NCI-H2196 treated with DMSO at 0.1 percent for 48 hours (cell line): ENCODE data around the gene CFAP74.

ENCODE experiments used
- DNase-seq: peaks from one replicate; lab custom pipeline; 2025; ENCODE audit not compliant: unreplicated experiment; lab: John Stamatoyannopoulos, UW

Gene CFAP74, protein sequence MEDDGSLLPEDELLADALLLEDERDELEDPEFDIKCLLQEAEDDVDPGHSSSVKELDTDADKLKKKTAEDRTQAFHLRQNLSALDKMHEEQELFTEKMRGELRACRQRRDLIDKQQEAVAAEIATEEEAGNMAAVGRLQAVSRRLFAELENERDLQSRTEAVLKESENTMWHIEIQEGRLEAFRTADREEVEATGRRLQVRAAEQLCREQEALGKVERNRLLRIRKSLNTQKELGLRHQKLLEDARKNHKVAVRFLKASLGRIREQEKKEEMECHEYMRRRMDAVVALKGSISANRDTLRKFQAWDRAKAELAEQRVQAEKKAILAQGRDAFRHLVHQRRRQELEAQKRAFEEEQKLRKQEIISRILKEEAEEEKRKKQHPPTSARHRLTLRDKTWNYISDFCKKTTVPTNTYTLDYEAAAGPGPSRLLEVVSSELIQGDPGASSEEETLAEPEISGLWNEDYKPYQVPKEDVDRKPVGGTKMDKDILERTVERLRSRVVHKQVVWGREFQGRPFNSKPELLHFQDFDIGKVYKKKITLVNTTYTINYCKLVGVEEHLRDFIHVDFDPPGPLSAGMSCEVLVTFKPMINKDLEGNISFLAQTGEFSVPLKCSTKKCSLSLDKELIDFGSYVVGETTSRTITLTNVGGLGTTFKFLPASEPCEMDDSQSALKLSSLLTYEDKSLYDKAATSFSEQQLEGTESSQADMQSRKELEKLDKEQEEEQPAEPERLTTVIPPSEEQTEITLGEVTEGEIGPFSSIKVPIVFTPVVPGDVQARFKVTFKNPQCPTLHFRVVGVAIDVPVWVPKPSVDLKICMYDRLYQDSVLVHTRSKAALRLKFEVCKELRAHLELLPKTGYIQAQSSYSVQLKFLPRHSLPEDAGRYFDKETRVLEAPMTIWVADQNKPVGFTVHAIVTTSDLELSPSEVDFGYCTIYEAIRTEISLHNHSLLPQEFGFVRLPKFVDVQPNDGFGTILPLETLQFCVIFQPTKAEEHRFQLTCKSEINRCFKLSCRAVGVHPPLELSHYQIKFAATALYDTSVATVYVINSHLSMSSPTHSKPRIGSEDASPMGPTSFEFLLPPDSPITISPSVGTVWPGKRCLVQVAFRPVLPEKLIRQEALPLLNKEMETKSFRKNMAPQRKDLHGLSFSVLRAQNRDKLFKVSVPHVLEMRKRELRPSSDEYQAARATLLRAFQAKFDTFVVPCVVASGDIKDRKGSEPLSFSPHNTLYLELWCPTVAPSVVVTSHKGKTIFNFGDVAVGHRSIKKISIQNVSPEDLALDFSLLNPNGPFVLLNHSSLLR (N-terminal part only)

DNA sequence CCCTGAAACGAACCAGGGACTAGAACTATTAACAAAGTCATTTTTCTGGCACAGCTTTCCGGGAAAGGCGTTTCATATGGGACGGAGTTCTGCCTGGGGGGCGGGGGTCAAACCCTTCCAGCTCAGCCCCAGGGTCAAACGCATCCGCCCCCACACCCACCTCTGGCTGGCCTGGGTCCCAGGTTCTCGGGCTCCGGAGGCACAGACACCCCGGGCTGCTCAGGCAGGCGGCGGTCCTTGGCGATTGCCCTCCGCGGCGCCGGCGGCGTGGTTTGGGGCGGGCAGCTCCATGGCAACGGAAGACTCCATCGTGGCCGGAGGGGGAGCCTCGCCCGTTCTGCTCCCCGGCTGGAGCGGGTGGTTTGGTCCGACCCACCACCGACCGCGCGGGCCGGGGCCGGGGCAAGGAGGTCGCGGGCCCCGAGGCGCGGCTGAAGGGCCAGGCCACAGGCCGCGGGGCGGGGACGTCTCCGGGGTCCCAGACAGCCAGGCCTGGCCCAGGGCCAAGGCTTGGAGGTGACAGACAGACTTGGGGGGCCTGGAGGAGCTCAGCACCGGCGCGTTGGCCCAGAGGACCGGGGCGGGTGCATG lies at the start of gene CFAP74:
Gene CFAP74 (minus strand): TSS at position 246 of the 591 bp plus-strand sequence. CDS start 12,830 bp downstream, outside the sequence.
- peak; percentile 42 for DNase-seq

DNA sequence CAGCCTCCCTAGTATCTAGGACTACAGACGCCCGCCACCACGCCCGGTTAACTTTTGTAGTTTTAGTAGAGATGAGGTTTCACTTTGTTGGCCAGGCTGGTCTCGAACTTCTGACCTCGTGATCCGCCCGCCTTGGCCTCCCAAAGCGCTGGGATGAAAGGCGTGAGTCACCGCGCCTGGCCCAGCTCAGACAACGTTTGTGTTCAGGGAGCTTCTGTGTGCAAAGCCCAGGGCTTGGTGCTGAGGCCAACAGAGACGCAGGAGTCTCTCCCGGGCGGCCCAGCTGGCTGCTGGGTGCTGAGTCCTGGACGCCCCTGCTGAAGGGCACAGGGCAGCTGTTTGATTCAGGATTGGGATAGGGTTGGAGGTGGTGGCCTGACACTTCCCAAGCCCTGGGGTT lies 49.6 kb upstream of the CFAP74 start:
- DNase-seq: no peak

DNA sequence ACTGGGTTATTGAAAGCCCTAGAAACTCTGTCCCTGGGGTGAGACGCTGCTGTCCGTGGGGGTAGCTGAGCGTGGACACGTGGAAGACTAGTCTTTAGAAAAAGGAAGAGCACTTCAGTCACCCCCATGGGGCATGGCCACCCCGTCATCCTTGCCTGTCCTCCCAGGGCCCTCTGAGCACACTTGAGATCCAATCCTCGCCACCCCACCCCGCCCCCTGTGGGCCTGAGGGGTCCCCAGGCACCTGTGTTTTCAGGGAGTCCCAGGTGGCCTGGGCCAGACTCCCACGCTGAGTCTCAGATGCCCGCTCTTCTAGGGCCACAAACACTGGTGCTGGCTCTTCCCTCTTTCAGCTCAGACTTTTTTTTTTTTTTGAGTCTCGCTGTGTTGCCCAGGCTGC lies 49.2 kb upstream of the CFAP74 start:
- DNase-seq: no peak

DNA sequence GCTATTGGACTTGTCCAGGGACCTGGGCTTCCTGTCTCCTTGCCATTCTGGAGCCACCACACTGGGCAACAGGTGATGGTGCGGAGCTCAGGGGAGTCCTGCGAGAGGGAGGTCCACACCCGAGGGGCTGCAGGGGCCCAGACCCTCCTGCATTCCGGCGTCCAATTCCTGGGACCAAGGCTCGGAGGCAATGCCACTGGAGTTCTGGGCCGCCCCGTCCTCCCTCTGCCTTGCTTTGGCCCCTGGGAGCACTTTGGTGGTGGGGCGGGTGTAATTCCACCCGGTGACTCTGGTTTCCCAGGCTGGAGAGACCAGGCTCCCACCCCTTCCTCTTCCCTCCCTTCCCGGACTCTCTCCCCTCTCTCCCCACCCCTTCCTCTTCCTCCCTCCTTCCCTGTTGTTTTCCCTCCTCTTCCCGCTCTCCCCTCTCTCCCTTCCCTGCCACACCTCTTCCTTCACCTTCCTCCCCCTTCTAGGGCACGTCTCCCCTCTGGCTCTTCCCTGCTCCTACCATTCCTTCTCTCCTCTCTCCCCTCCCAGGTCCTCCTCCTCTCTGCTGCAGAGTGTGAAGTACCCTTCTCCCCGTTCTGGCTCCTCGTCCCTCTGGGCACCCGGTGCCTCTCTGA lies 48.6 kb upstream of the CFAP74 start:
- DNase-seq: no peak

DNA sequence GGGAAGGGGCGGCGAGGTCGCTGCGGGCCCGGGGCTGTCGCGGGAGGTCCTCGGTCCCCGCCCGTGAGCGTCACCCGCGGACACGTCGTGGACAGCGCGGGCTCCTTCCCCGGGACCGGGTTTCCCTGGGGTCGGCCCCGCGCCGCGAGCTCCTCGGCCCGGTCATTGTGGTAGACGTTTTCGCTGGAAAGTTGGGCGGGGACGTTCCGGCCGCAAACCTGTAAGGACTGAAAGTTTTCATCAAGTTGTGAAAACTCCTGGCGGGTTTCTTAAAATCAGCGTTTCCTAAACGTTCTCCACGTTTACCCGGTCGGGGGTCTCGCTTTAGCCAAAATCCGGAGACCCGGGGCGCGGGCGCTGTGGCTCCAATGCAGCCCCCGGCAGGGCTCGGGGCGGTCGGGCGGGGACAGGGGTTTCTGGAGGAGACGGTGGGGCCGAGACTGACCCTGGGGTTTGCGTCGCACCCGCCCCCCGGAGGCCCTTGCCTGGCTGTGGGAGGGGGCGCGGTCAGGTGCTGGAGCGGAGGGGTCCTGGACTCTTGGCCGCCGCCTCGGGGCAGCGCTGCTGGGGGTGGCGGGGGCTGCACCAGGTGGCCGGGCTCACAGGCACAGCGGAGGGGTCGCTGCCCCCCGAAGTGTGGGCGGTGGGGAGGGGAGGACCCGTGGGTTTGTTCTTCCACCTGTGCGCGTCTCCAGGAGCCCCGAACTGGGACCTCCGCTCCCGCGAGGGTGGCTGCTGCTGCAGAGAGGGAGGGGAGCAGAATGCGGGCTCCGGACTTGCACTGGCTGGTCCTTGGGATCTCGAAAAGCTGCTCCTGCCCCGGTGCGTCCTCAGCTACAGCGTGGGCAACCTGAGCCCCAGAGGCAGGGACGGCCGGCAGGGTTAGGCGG lies 47.5 kb upstream of the CFAP74 start:
- DNase-seq: no peak

DNA sequence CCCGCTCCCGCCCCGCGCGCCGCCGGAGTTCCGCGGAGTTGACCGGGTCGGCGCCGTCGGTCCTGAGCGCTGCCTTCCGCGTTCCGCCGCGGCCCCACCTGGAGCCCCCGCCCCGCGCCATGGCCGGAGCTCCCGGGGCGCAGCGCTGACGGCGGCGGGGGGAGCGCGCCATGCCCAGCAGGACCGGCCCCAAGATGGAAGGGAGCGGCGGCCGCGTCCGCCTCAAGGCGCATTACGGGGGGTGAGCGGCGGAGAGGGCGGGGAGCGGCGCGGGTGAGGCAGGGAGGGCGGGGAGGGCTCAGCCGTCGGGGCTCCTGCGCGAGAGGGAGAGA lies 46.8 kb upstream of the CFAP74 start:
- no peak for DNase-seq

DNA sequence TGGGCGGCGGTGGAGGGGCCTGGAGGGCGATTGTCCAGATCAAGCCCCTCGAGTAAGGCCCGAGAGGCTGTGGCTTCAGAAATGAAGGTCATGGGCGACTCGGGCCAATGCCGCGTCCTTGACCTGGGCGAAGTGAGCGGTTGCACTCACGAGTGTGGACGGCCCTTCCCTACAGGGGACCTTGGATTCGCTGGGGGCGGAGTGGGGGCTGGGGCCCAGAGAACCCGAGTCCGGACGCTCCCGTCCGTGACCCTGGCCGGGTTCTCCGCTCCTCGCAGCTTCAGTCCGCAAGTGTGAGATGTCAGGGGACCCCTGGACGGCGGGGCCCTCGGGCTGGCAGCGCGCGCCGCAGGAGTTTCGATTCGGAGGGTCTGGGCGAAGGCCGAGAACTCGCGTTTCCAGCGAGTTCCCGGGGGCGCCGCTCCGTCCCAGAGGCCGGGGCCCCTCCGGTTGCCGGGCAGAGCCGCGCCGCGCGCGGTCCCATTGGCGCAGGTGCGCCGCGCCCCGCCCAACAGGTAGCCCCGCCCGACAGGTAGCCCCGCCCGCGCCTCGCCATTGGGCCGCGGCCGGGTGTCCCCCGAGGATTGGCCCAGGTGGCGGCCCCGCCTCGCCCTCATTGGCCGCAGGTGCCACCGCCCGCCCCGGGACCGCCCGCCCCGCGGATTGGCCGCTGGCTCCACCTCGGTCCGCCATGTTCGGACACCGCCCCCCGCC lies 46.3 kb upstream of the CFAP74 start, which contains the start of gene PRKCZ:
Gene PRKCZ (plus strand): TSS at position 694 of the 714 bp plus-strand sequence. CDS start 220 bp downstream, outside the sequence.
- DNase-seq: peak; percentile 93

DNA sequence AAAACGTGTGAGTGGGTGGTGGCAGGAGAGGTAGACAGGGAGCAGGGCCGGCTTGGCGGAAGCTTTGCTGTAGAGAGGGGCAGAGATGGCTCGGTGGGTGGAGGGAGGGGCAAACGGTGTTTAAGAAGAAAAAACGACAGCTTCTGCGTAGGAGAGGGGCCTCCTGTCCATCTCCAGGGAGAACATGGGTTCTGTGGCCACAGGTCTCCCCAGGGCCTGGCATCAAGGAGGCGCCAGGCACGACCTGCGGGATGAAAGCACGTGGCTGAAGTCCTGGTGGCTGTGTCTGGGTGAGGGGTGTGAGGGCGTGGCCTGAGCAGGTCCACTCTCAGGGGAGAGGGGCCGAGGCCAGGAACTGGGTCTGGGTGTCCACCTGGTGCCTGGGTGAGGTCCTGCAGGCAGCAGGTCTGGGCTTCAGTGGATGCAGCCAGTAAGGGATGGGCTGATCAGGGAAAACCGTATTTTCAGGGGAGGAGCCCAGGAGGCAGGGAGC lies 45.7 kb upstream of the CFAP74 start:
- DNase-seq: peak; percentile 78

DNA sequence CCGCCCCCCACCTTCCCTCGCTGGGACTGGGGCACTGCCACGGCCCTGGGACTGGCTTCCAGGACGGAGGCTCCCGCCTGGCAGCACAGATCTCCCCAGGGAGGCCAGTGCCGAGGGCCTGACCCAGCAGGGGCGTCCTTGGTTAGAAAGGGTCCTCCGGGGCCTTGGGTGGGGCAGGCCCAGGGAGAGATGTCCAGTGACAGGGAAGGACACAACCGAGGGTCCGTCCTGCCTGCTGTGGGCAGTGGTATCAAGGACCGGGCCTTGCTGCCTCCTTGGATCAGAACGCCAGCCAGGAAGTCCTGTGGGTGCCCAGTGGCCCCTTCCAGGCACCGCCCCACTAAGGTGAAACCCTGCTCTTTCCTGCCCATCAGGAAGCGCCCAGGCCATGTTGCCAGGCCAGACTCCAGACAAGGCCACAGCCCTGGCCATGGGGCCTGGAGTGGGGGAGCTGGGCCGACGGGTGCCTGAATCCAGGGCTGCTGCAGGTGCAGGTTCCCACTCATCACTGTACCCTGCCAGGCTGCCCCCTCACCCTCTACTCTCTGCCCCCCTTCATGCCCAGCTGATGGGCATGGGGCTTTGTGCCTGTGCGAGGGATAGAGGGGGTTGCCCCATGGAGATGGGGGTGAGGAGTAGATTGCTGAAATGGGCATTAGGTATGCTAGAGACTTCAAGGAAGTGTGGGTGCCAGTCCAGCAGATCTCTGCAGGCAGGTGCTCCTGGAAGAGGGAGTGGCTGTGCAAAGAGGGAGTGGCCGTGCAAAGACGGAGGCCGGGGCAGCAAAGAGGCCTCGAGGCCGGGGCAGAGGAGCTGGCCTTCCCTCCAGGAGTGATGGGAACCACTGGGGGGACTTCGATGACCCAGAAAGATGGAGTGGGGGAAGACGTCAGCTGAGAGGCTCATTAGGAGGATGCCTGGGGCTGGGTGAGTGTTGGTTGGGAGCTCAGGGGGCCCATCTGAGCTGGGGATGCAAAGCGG lies 44.5 kb upstream of the CFAP74 start:
- no peak for DNase-seq

DNA sequence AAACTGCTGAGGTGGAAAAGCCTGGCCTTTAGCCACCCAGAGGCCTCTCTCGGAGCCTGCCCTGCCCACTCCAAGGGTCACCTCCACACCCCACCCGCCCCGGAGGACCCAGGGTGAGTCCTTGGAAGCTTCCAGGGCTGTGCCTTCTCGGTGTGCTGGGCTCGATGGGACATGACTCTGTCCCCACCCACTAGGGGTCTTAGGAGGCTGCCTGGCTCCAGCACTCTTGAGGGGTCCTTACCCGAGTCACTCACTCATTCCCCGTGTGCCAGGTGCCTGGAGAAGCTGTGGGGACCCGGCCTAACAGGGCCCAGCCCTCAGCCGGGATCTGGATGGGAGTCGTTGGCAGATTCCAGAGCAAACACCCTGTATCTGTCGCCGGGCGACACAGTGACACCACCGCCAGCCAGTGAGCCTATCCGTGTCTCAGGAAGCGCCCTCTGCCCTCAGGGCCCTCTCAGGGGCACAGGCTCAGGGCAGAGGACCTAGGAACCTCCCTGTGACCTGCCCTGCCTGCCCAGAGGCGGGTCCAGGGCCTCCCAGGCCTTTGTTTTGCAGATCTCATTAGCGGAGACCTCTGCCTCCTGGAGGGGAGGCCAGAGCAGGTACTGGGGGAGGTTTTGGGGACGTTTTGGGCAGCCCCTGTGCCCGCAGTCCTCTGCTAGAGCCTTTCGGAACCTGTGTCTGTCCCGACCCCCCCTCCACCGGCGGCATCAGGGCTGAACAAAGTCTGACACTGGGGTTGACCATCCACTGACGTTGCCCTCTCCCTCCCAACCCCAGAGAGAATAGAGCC lies 43.6 kb upstream of the CFAP74 start:
- DNase-seq: no peak

DNA sequence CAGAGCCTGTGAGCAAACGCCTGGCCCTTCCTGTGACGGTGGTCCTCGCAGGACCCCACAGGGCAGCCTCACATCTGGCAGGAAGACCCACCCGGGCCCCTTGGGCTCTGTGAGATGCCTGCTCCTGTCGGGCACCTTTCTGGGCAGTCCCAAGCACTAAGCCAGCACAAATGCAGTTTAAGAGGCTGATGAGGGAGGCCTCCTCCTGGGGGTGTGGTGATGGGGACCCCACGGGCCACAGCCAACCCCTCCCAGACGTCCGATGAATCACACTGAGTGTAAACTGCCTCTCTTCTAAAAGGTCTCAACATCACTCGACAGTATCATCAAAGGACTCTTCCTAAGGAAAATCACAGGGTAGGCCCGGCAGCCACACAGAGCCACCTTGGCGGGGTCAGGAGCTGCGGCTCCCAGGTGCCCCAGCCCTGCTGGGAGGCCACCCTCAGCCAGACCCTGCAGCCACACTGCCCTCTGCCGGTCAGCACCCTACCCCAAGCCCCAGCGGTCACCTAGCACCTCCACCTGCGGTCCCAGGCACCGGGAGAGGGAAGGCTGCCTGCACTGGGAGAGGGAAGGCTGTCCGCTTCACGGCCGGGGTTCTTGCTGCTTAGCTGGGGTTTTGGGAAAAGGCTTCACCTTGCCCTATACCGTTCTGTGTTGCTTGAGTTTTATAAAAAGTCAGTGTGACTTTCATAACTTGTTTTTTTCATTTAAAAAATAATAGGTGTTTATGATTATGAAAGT lies 42.8 kb upstream of the CFAP74 start:
- peak; percentile 16 for DNase-seq

DNA sequence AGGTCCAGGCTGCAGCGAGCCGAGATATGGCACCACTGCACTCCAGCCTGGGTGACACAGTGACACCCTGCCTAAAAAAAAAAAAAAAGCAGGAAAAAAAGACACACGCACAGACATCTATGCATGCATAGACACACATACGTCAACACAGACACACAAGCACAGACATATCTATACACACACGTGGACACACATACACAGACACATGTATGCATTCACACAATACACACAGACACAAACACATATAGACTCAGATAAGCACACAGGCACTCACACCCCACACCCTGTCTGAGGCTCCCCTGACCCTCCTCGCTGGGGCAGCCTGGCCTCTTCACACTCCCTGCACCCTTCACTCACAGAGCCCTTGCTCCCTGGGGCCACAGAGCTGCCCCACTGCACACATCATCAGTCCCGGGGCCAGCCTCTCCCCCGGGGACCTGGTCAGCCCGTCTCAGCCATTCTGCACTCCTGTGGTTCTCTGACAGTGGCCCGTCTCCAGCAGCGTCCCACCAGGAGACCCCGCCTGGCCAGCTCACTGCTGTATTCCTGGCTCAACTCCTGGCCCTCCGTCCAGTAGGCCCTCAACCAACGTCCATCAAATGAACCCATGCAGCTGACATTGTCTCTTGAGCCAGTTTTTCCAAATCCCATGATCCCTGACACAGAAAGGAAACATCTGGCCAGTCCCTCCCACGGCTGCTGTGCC lies 42.0 kb upstream of the CFAP74 start:
- DNase-seq: no peak

DNA sequence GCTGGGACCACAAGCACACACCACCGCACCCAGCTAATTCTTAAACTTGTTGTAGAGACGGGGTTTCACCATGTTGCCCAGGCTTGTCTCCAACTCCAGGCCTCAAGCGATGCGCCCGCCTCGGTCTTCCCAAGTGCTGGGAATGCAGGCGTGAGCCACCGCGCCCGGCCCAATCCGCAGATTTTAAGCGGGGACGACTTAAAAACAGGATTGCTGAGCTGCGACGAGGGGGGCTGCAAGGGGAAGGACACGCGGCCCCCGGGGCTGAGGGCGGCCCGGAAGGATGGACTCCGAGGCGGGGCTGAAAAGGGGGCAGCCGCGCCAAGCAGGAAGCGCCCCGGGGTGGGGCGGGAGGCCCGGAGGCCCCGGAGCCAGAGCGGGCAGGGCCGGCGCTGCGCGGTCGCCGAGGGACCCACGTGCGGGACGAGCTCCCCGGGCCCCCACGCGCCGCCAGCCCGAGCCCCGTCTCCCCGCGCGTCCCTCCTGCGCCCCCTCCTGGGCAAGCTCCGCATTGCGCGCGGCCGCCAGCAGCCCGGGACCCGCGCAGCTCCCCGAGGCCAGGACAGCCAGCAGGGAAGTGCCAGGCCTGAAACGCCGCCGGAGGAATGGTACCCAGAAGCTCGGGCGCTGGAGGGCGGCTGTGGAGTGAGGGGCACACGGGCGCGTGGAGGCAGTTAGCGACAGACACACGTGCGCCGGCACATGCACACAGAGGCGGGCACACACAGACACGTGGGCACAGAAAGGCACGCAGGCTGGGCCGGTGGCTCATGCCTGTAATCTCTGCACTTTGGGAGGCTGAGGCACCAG lies 41.1 kb upstream of the CFAP74 start:
- DNase-seq: peak; percentile 24

DNA sequence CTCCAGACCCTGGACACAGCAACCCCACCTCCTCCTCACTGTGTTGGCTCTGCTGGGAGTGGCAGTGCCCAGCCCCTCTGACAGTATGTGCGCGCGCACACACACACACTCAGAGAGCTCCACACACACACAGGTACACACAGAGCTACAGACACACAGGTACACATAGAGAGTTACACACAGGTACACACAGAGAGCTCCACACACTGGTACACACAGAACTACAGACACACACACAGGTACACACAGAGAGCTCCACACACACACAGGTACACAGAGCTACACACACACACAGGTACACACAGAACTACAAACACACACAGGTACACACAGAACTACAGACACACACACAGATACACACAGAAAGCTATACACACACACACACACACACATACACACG lies 40.3 kb upstream of the CFAP74 start:
- DNase-seq: no peak
